HepG2 (cell line): ENCODE measurements around the gene NPBWR2. TPM values are rescaled to one million over a fixed set of nuclear protein-coding genes. Genes with fewer than 3 reads are reported as not detected.

Source experiments
- BCL3 ChIP-seq: sonication (generic); formaldehyde crosslinking; IDR thresholded peaks from 2 replicates; pipeline ENCODE4 v1.5.1; 2020; ENCODE audit warnings: mild to moderate bottlenecking, missing genetic modification reagents, moderate library complexity
- BHLHE40 ChIP-seq: IDR thresholded peaks from 2 replicates; pipeline ENCODE4 v1.6.1; 2011; ENCODE audit warnings: low read length, improper control_type of control experiment
- CEBPZ ChIP-seq: IDR thresholded peaks from 2 replicates; pipeline ENCODE4 v1.6.1; 2012; ENCODE audit warnings: low read length, improper control_type of control experiment
- CENPX ChIP-seq: sonication (generic); formaldehyde crosslinking; IDR thresholded peaks from 2 replicates; pipeline ENCODE4 v1.9.0; 2021; ENCODE audit warnings: mild to moderate bottlenecking, missing genetic modification reagents, moderate library complexity
- ELF4 ChIP-seq: sonication (generic); formaldehyde crosslinking; IDR thresholded peaks from 2 replicates; pipeline ENCODE4 v1.5.0; 2020; ENCODE audit warnings: missing genetic modification reagents, mild to moderate bottlenecking, moderate library complexity, borderline replicate concordance
- JUNB ChIP-seq: sonication (generic); formaldehyde crosslinking; IDR thresholded peaks from 2 replicates; pipeline ENCODE4 v1.8.0; 2022; ENCODE audit warnings: missing genetic modification reagents, mild to moderate bottlenecking, borderline replicate concordance
- MEIS1 ChIP-seq: sonication (generic); formaldehyde crosslinking; IDR thresholded peaks from 2 replicates; pipeline ENCODE4 v1.9.0; 2021; ENCODE audit warnings: mild to moderate bottlenecking, missing genetic modification reagents, moderate library complexity, borderline replicate concordance
- MTF2 ChIP-seq: sonication (generic); formaldehyde crosslinking; IDR thresholded peaks from 2 replicates; pipeline ENCODE4 v1.5.0; 2020; ENCODE audit warnings: missing genetic modification reagents, borderline replicate concordance
- NR0B2 ChIP-seq: sonication (generic); formaldehyde crosslinking; IDR thresholded peaks from 2 replicates; pipeline ENCODE4 v1.4.0; 2020; ENCODE audit warnings: mild to moderate bottlenecking, missing genetic modification reagents
- RBM22 ChIP-seq: fragments of 200-400 bp; formaldehyde crosslinking; optimal IDR thresholded peaks from 2 replicates; pipeline ENCODE3; 2017; ENCODE audit warnings: mild to moderate bottlenecking, low read length, moderate library complexity
- RCOR2 ChIP-seq: IDR thresholded peaks from 2 replicates; pipeline ENCODE4 v1.6.1; 2016; ENCODE audit warnings: missing biosample characterization, missing genetic modification reagents
- REPIN1 ChIP-seq: sonication (generic); formaldehyde crosslinking; IDR thresholded peaks from 2 replicates; pipeline ENCODE4 v1.8.0; 2022; ENCODE audit warnings: missing genetic modification reagents, low read depth, mild to moderate bottlenecking, borderline replicate concordance
- RXRA ChIP-seq: sonication (generic); formaldehyde crosslinking; IDR thresholded peaks from 2 replicates; pipeline ENCODE4 v1.5.1; 2020; ENCODE audit warnings: missing genetic modification reagents
- SAP130 ChIP-seq: IDR thresholded peaks from 2 replicates; pipeline ENCODE4 v1.6.1; 2016; ENCODE audit warnings: low read depth
- TFDP2 ChIP-seq: sonication (generic); formaldehyde crosslinking; IDR thresholded peaks from 2 replicates; pipeline ENCODE4 v1.4.0; 2020; ENCODE audit warnings: missing genetic modification reagents
- TIGD3 ChIP-seq: sonication (generic); formaldehyde crosslinking; IDR thresholded peaks from 2 replicates; pipeline ENCODE4 v1.5.1; 2020; ENCODE audit warnings: mild to moderate bottlenecking, missing genetic modification reagents, borderline replicate concordance
- ZFP41 ChIP-seq: sonication (generic); formaldehyde crosslinking; IDR thresholded peaks from 2 replicates; pipeline ENCODE4 v1.4.0; 2020; ENCODE audit warnings: mild to moderate bottlenecking, missing genetic modification reagents, borderline replicate concordance
- ZFY ChIP-seq: sonication (generic); formaldehyde crosslinking; IDR thresholded peaks from 2 replicates; pipeline ENCODE4 v1.4.0; 2020; ENCODE audit warnings: missing genetic modification reagents
- ZNF282 ChIP-seq: fragments of 450-650 bp; IDR thresholded peaks from 2 replicates; pipeline ENCODE4 v1.6.1; 2018; ENCODE audit not compliant: partially characterized antibody
- ZNF367 ChIP-seq: sonication (generic); formaldehyde crosslinking; IDR thresholded peaks from 2 replicates; pipeline ENCODE4 v1.4.0; 2020; ENCODE audit warnings: missing genetic modification reagents, borderline replicate concordance
- ZNF501 ChIP-seq: sonication (generic); formaldehyde crosslinking; IDR thresholded peaks from 2 replicates; pipeline ENCODE4 v1.5.1; 2020; ENCODE audit warnings: mild to moderate bottlenecking, moderate library complexity, missing genetic modification reagents
- ZNF614 ChIP-seq: IDR thresholded peaks from 2 replicates; pipeline ENCODE4 v1.6.1; 2018; ENCODE audit warnings: missing biosample characterization, missing genetic modification reagents, inconsistent platforms, borderline replicate concordance
- polyA plus RNA-seq, 8 experiments: library from polyadenylated mRNA; depleted of rRNA in 3 of 8; stranded (reverse) in 7 of 8; unstranded in 1 of 8; fragments of >200 nt; fragmentation: Illumina TruSeq in 4 of 8; extraction: Trizol in 4 of 8; gene quantifications; 2 replicates each; pipeline versions ENCODE4 v1.2.1 to v1.2.3, GENCODE V29; 2011 to 2016; ENCODE audit warnings: low read depth in 4 of 8, missing spikeins in 1 of 8, mixed read lengths in 1 of 8; ENCODE audit not compliant: insufficient read depth in 1 of 8
- total RNA-seq, 5 experiments: library from RNA; depleted of rRNA; stranded (reverse); fragments of >200 nt; fragmentation: Illumina TruSeq; extraction: Trizol; gene quantifications; 2 replicates each; pipeline ENCODE4 v1.2.3, GENCODE V29; 2016; ENCODE audit warnings: low read depth in 1 of 5

The NPBWR2 gene
- total and polyA plus RNA-seq, 2 of the 13 experiments (the other 11 are each of a cell fraction or from before 2014, with no cell fraction given): not detected

GRCh38 chr20:64155258-64156135 lies 48.1 kb upstream of the NPBWR2 start (continued):
- TF ChIP-seq BCL3 (CRISPR knock-in tag) (0 out of 2 replicates have a peak, but pooled peaks have one; percentile 48), TFDP2 (no peak), JUNB (0 out of 2 replicates have a peak, but pooled peaks have one; percentile 19), CENPX (CRISPR knock-in tag) (no peak), NR0B2 (CRISPR knock-in tag) (no peak), ZNF501 (CRISPR knock-in tag) (no peak), ELF4 (no peak), BHLHE40 (peak; percentile 54), ZFP41 (CRISPR knock-in tag) (no peak), RCOR2 (CRISPR knock-in tag) (no peak), RBM22 (no peak), RXRA (no peak), TIGD3 (no peak), ZNF282 (no peak), MTF2 (CRISPR knock-in tag) (no peak), ZFY (CRISPR knock-in tag) (peak; percentile 11; the same call in 1 of the 2 replicates), CEBPZ (no peak), ZNF367 (CRISPR knock-in tag) (no peak), REPIN1 (CRISPR knock-in tag) (no peak), MEIS1 (no peak), SAP130 (CRISPR knock-in tag) (peak; percentile 15; the same call in 1 of the 2 replicates), ZNF614 (CRISPR knock-in tag) (no peak)
